CD4-positive, alpha-beta T cell treated with Interleukin-10 for 1 hour (primary cell): Measurements from ENCODE around the gene LINC01488.

ENCODE experiments used
- DNase-seq: peaks from one replicate; pipeline ENCODE4 v3.0.0-alpha.2; 2020

The LINC01488 gene

GRCh38 chr11:69465236-69466000, 16.0 kb upstream of the LINC01488 start:
- DNase-seq: no peak

- DNase-seq: no peak
Measured at GRCh38 chr11:69466039-69466438, 15.4 kb upstream of the LINC01488 start.

- no peak for DNase-seq
Measured at GRCh38 chr11:69467196-69467595, 14.3 kb upstream of the LINC01488 start.

- no peak for DNase-seq
Measured at GRCh38 chr11:69467646-69468045, 13.8 kb upstream of the LINC01488 start.

GRCh38 chr11:69468221-69468620, 13.2 kb upstream of the LINC01488 start:
- no peak for DNase-seq

- DNase-seq: no peak
Measured at GRCh38 chr11:69468911-69469885, 12.3 kb upstream of the LINC01488 start.

- no peak for DNase-seq
Measured at GRCh38 chr11:69470301-69470700, 11.2 kb upstream of the LINC01488 start.

GRCh38 chr11:69470793-69471728, 10.4 kb upstream of the LINC01488 start:
- no peak for DNase-seq

- no peak for DNase-seq
Measured at GRCh38 chr11:69471729-69472540, 9.5 kb upstream of the LINC01488 start.

- no peak for DNase-seq
Measured at GRCh38 chr11:69472541-69473275, 8.8 kb upstream of the LINC01488 start.

- DNase-seq: no peak
Measured at GRCh38 chr11:69473276-69473845, 8.1 kb upstream of the LINC01488 start.

GRCh38 chr11:69474736-69475135, 6.7 kb upstream of the LINC01488 start:
- no peak for DNase-seq

- no peak for DNase-seq
Measured at GRCh38 chr11:69475141-69475865, 6.2 kb upstream of the LINC01488 start.

- no peak for DNase-seq
Measured at GRCh38 chr11:69475866-69476471, 5.5 kb upstream of the LINC01488 start.

GRCh38 chr11:69476509-69476961, 4.9 kb upstream of the LINC01488 start:
- no peak for DNase-seq

GRCh38 chr11:69477086-69477485, 4.4 kb upstream of the LINC01488 start:
- DNase-seq: no peak

- no peak for DNase-seq
Measured at GRCh38 chr11:69479591-69480271, 1.7 kb upstream of the LINC01488 start.

- DNase-seq: no peak
Measured at GRCh38 chr11:69480547-69481392, 693 bp upstream of the LINC01488 start.
